MM.1S (cell line): ENCODE data around the gene LAMA4.

Experiments used
- DNase-seq: peaks from one replicate; pipeline ENCODE4 v3.0.0-alpha.2; 2015
- H2AFZ ChIP-seq: fragments of 300-600 bp; sonication (generic); 2 replicates; pipeline ENCODE4 v1.6.0; 2016; ENCODE audit warnings: antibody characterized with exemption, low read length
- H3F3A ChIP-seq: fragments of 300-600 bp; sonication (generic); 2 replicates; pipeline ENCODE4 v1.6.1; 2016; ENCODE audit warnings: mild to moderate bottlenecking, antibody characterized with exemption, low read length, moderate library complexity, mixed read lengths; ENCODE audit not compliant: insufficient read depth
- H3K27ac ChIP-seq: fragments of 300-600 bp; sonication (generic); 2 replicates; pipeline ENCODE4 v1.5.1; 2016; ENCODE audit warnings: mild to moderate bottlenecking, low read length
- H3K27me3 ChIP-seq: fragments of 300-600 bp; sonication (generic); replicated peaks from 2 replicates; pipeline ENCODE4 v1.6.0; 2016; ENCODE audit warnings: low read length; ENCODE audit not compliant: insufficient read depth
- H3K36me3 ChIP-seq: fragments of 300-600 bp; sonication (generic); replicated peaks from 2 replicates; pipeline ENCODE4 v1.6.1; 2016; ENCODE audit warnings: mild to moderate bottlenecking, low read length, mixed read lengths; ENCODE audit not compliant: insufficient read depth
- H3K4me1 ChIP-seq: fragments of 300-600 bp; sonication (generic); 2 replicates; pipeline ENCODE4 v1.6.1; 2016; ENCODE audit warnings: low read length, mixed read lengths
- H3K4me2 ChIP-seq: fragments of 300-600 bp; sonication (generic); 2 replicates; pipeline ENCODE4 v1.6.0; 2016; ENCODE audit warnings: low read depth, low read length
- H3K4me3 ChIP-seq: fragments of 300-600 bp; sonication (generic); 2 replicates; pipeline ENCODE4 v1.5.1; 2016; ENCODE audit warnings: low read length, mixed read lengths
- H3K79me2 ChIP-seq: fragments of 300-600 bp; sonication (generic); 2 replicates; pipeline ENCODE4 v1.6.1; 2016; ENCODE audit warnings: mixed run types, low read length, mixed read lengths
- H3K9ac ChIP-seq: fragments of 300-600 bp; sonication (generic); 2 replicates; pipeline ENCODE4 v1.6.1; 2016; ENCODE audit warnings: low read length, mixed read lengths
- H3K9me2 ChIP-seq: fragments of 300-600 bp; sonication (generic); replicated peaks from 2 replicates; pipeline ENCODE4 v1.6.1; 2016; ENCODE audit warnings: mild to moderate bottlenecking, low read length, mixed read lengths; ENCODE audit not compliant: insufficient read depth
- H3K9me3 ChIP-seq: fragments of 300-600 bp; sonication (generic); replicated peaks from 2 replicates; pipeline ENCODE4 v1.6.1; 2016; ENCODE audit warnings: mild to moderate bottlenecking, low read length, mixed read lengths; ENCODE audit not compliant: insufficient read depth
- H4K20me1 ChIP-seq: fragments of 300-600 bp; sonication (generic); 2 replicates; pipeline ENCODE4 v1.6.1; 2016; ENCODE audit warnings: mild to moderate bottlenecking, low read length, moderate library complexity, mixed read lengths; ENCODE audit not compliant: insufficient read depth
- EZH2 ChIP-seq: fragments of 300-600 bp; sonication (generic); optimal IDR thresholded peaks from 2 replicates; pipeline ENCODE3; 2017; ENCODE audit warnings: low read depth, mild to moderate bottlenecking, antibody characterized with exemption, low read length, mixed read lengths
- EZH2phosphoT487 ChIP-seq: fragments of 300-600 bp; sonication (generic); IDR thresholded peaks from 2 replicates; pipeline ENCODE4 v1.6.1; 2018; ENCODE audit warnings: antibody characterized with exemption, low read length
- TF ChIP-seq, protein P1 (sequence below): fragments of 300-600 bp; sonication (generic); IDR thresholded peaks from 2 replicates; pipeline ENCODE4 v1.5.1; 2016; ENCODE audit warnings: antibody characterized with exemption, low read length, mixed read lengths

The LAMA4 gene

DNA sequence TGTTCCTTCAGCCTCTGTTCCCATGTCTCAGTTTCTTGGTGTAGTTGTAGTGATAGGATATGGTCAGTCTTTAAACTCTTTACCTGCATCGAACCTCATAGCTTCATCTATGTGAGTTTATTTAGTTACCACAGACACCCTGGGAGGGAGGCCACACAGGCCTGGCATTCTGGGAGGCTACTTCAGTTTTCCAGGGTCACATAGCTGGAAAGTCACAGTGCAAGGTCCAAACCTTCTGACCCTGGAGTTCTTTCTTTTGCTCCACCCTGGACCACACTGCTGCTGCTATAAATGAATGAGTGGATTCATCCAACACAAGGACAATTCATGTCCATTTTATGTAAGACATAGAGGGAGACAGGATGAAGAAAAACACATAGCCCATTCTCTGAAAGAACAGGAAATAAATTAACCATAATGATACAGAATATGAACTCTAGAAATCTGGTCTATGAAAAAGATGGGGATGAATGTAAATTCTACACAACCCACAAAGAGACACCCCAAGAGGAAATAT, 60.8 kb downstream of the LAMA4 start:
- Histone ChIP-seq H3K27me3 (no peaks in the 10 kb centered on the region), H3K9me2 (no peaks in the 10 kb centered on the region), H3K4me1 (no peaks in the 10 kb centered on the region), H3F3A (no peaks in the 10 kb centered on the region), H3K79me2 (no peaks in the 10 kb centered on the region), H3K9ac (no peak overlapping the region), H3K9me3 (no peaks in the 10 kb centered on the region), H3K4me2 (no peak overlapping the region), H3K36me3 (no peaks in the 10 kb centered on the region), H3K4me3 (no peak overlapping the region), H2AFZ (no peak overlapping the region), H3K27ac (no peak overlapping the region), H4K20me1 (no peaks in the 10 kb centered on the region)
- no peak for TF ChIP-seq EZH2
- TF ChIP-seq, protein P1, sequence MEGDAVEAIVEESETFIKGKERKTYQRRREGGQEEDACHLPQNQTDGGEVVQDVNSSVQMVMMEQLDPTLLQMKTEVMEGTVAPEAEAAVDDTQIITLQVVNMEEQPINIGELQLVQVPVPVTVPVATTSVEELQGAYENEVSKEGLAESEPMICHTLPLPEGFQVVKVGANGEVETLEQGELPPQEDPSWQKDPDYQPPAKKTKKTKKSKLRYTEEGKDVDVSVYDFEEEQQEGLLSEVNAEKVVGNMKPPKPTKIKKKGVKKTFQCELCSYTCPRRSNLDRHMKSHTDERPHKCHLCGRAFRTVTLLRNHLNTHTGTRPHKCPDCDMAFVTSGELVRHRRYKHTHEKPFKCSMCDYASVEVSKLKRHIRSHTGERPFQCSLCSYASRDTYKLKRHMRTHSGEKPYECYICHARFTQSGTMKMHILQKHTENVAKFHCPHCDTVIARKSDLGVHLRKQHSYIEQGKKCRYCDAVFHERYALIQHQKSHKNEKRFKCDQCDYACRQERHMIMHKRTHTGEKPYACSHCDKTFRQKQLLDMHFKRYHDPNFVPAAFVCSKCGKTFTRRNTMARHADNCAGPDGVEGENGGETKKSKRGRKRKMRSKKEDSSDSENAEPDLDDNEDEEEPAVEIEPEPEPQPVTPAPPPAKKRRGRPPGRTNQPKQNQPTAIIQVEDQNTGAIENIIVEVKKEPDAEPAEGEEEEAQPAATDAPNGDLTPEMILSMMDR, result no peak
- no peak for TF ChIP-seq EZH2phosphoT487
- DNase-seq, result no peak

DNA sequence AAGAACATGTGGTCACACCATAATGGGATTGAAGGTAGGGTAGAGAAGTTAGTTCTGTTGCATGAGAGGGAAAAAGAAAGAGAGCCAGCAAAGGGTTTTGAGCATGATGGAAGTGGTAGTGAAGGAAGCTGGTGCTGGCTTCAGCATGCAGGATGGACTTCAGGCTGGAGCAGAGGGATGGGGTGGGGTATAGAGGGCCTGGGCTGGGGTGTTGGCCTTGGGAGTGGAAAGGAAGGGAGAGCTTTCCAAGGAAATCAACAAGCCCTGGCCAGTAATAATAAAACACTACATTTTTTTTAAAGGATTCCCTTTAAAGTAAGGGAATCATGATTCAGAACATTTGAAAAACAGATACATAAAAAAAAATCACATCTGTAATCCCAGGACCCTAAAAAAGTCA, 61.2 kb downstream of the LAMA4 start:
- TF ChIP-seq EZH2, result no peak
- no peak for TF ChIP-seq EZH2phosphoT487
- TF ChIP-seq, protein P1, result no peak
- no peaks in the 10 kb centered on the region for H3K9me2 ChIP-seq
- H3K9ac ChIP-seq, result no peak overlapping the region
- H3K9me3 ChIP-seq, result no peaks in the 10 kb centered on the region
- DNase-seq, result no peak
- no peak overlapping the region for H2AFZ ChIP-seq
- no peaks in the 10 kb centered on the region for H3K79me2 ChIP-seq
- H3F3A ChIP-seq, result no peaks in the 10 kb centered on the region
- H3K4me3 ChIP-seq, result no peak overlapping the region
- no peaks in the 10 kb centered on the region for H3K4me1 ChIP-seq
- no peaks in the 10 kb centered on the region for H3K27me3 ChIP-seq
- H3K4me2 ChIP-seq, result no peak overlapping the region
- no peak overlapping the region for H3K27ac ChIP-seq
- H4K20me1 ChIP-seq, result no peaks in the 10 kb centered on the region
- H3K36me3 ChIP-seq, result no peaks in the 10 kb centered on the region

DNA sequence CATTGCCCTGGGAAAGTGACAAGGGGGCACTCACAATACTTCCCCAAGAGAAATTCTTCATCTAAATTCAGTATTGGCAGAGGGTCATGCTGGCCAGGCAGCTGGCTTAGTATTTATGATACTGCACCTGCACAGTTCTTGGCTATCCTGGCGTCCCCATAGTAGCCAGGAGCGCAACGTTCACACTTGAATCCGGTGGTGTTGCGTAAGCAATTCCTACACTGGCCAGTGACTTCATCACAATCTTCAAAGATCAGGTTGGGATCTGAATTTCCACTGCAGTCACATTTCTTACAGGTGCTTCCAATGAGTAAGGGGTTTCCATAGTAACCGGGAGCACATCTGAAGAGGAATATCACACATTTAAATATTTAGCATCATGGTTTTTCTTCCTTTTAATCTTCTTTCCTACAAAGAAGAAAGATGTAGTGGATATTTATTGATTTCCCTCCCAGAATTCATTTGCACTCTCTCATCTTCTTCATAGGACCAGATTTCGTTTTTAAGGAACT, 62.8 kb downstream of the LAMA4 start:
- Histone ChIP-seq H2AFZ (no peak overlapping the region), H3K4me2 (no peak overlapping the region), H3K27me3 (no peaks in the 10 kb centered on the region), H3K9me2 (no peaks in the 10 kb centered on the region), H3K4me3 (no peak overlapping the region), H3K9me3 (no peaks in the 10 kb centered on the region), H3K36me3 (no peaks in the 10 kb centered on the region), H3F3A (no peaks in the 10 kb centered on the region), H3K79me2 (no peaks in the 10 kb centered on the region), H3K27ac (no peak overlapping the region), H3K9ac (no peak overlapping the region), H3K4me1 (no peaks in the 10 kb centered on the region), H4K20me1 (no peaks in the 10 kb centered on the region)
- no peak for DNase-seq
- TF ChIP-seq EZH2phosphoT487 (no peak), EZH2 (no peak)
- TF ChIP-seq, protein P1, result no peak
